Activated CD8-positive, alpha-beta memory T cell treated with anti-CD3 and anti-CD28 coated beads, Interleukin-2, amount 10 ng/mL, durations not matched to agents 7 days and 5 days (primary cell): Measurements from ENCODE around the gene FAM107A. TPM values are rescaled to one million over a fixed set of nuclear protein-coding genes. Genes with fewer than 3 reads are reported as not detected.

Experiments used
- ATAC-seq: fragments of 150-1000 bp; cut with Tn5 transposase; one replicate; pipeline ENCODE4 v1.10.0; 2021; ENCODE audit warnings: moderate library complexity
- CTCF ChIA-PET: fragments of 350-600 bp; sonication (Branson Sonifier 250); formaldehyde crosslinking; loops from one replicate; lab custom pipeline; 2021; ENCODE audit warnings: antibody characterized with exemption; lab: Charles Lee
- DNase-seq: peaks from one replicate; pipeline ENCODE4 v3.0.0-alpha.2; 2020
- H3K27ac Mint-ChIP-seq: one replicate; pipeline ENCODE4 v1.8.0; 2021; ENCODE audit warnings: mild to moderate bottlenecking, mixed read lengths
- H3K27me3 Mint-ChIP-seq: one replicate; pipeline ENCODE4 v1.8.0; 2021; ENCODE audit warnings: mixed read lengths
- H3K36me3 Mint-ChIP-seq: one replicate; pipeline ENCODE4 v1.8.0; 2021; ENCODE audit warnings: mild to moderate bottlenecking, mixed read lengths
- H3K4me1 Mint-ChIP-seq: one replicate; pipeline ENCODE4 v1.8.0; 2021; ENCODE audit warnings: mixed read lengths
- H3K4me3 Mint-ChIP-seq: one replicate; pipeline ENCODE4 v1.8.0; 2021; ENCODE audit warnings: mild to moderate bottlenecking, moderate library complexity, mixed read lengths
- H3K9me3 Mint-ChIP-seq: one replicate; pipeline ENCODE4 v1.8.0; 2022; ENCODE audit warnings: low read depth, mixed read lengths
- total RNA-seq, 2 experiments: library from RNA; stranded (reverse); gene quantifications; one replicate each; pipeline ENCODE4 v1.2.3, GENCODE V29; 2021

FAM107A gene
- total RNA-seq, 2 experiments from 2014 or later = not detected

DNA sequence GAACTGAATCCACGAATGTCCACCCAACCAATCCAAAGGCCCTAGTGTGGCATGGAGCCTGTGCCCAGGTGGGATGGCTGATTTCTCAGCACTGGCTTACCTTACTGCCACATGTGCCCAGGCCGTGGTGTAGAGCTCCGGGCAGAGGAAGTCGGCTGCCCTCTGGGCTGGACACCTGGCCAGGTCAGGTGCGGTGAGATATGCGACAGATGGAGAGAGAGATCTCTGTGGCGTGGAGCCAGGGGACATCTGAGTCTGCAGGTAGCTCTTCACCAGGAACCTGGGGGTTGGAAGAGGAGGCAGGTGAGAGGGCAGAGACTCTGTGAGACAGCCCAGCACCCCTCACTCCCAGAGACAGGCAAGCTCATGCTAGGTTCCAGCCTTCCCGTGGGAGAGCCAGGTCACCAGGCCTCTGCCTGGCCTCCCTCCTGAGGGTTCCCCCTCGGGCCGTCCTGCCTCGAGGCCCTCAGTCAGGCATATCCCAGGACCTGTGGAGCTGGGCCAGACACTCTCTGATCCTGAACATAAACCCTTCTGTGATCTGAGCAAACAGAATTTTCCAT lies 52.8 kb downstream of the FAM107A start:
- no peak overlapping the region for H3K4me3 Mint-ChIP-seq
- H3K9me3 Mint-ChIP-seq = no peaks in the 10 kb centered on the region
- no peaks in the 10 kb centered on the region for H3K36me3 Mint-ChIP-seq
- H3K27me3 Mint-ChIP-seq = no peaks in the 10 kb centered on the region
- no peak overlapping the region for H3K27ac Mint-ChIP-seq
- ATAC-seq = no peak
- DNase-seq = no peak
- CTCF ChIA-PET = interaction anchor here (0.8 to 1.4 kb wide), 3 partner anchors 9 to 218 kb away, joined by 3 to 4 read pairs (median 3); partner anchors contain the start of gene HTD2
- H3K4me1 Mint-ChIP-seq = peaks cover 2% of the 10 kb centered on the region

DNA sequence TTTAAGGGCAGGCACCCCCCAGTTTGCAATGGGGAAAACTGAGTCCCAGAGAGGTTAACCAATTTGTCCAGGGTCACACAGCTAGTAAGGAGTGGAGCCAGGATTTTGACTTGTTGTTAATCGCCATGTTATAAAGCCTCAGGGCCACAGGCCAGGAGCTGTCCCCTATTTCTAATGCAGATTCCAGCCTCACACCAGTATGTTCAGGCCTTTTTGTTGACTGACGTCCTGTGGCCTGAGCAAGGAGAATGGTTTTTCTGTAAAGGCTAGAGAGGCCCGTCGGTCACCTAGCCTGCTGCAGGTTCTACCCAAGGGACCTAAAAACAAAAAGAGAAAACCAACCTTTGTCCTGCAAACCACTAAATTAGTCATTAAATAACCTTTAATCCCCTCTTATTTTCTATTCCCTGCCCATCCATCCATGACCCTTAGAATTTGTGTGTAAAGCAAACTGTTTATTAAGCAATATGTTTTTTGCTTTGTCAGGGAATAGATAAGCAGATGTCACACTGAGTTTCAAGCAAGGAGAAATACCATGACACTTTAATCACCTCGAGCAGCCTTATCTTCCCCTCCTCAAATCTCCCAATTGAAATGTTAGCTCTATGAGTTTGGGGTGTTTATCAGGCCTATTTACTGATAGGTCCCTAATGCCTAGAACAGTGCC lies 54.3 kb downstream of the FAM107A start:
- Mint-ChIP-seq H3K27ac (no peak overlapping the region), H3K36me3 (no peaks in the 10 kb centered on the region), H3K4me3 (no peak overlapping the region), H3K9me3 (no peaks in the 10 kb centered on the region), H3K4me1 (peaks cover 2% of the 10 kb centered on the region), H3K27me3 (no peaks in the 10 kb centered on the region)
- CTCF ChIA-PET = no interaction called here
- DNase-seq (no peak), ATAC-seq (no peak)

- no peak overlapping the region for H3K4me3 Mint-ChIP-seq
- no peak for ATAC-seq
- DNase-seq = no peak
- H3K36me3 Mint-ChIP-seq = no peaks in the 10 kb centered on the region
- no peak overlapping the region for H3K27ac Mint-ChIP-seq
- no peaks in the 10 kb centered on the region for H3K9me3 Mint-ChIP-seq
- no peaks in the 10 kb centered on the region for H3K27me3 Mint-ChIP-seq
- peaks cover 2% of the 10 kb centered on the region for H3K4me1 Mint-ChIP-seq
- CTCF ChIA-PET = no interaction called here
Measured at GRCh38 chr3:58521917-58522631, 55.1 kb downstream of the FAM107A start.

GRCh38 chr3:58521336-58521670 lies 55.9 kb downstream of the FAM107A start:
- no peak for DNase-seq
- Mint-ChIP-seq H3K4me3 (no peak overlapping the region), H3K27ac (no peak overlapping the region), H3K4me1 (peaks cover 2% of the 10 kb centered on the region), H3K27me3 (no peaks in the 10 kb centered on the region), H3K36me3 (no peaks in the 10 kb centered on the region), H3K9me3 (no peaks in the 10 kb centered on the region)
- CTCF ChIA-PET = no interaction called here
- ATAC-seq = no peak

GRCh38 chr3:58520403-58521335 lies 56.5 kb downstream of the FAM107A start:
- no peaks in the 10 kb centered on the region for H3K36me3 Mint-ChIP-seq
- no peak overlapping the region for H3K27ac Mint-ChIP-seq
- no peaks in the 10 kb centered on the region for H3K27me3 Mint-ChIP-seq
- peaks cover 2% of the 10 kb centered on the region for H3K4me1 Mint-ChIP-seq
- H3K9me3 Mint-ChIP-seq = no peaks in the 10 kb centered on the region
- ATAC-seq (no peak), DNase-seq (no peak)
- no peak overlapping the region for H3K4me3 Mint-ChIP-seq
- CTCF ChIA-PET = no interaction called here

- Mint-ChIP-seq H3K9me3 (no peaks in the 10 kb centered on the region), H3K27me3 (no peaks in the 10 kb centered on the region), H3K4me3 (no peak overlapping the region), H3K4me1 (peaks cover 2% of the 10 kb centered on the region), H3K27ac (no peak overlapping the region), H3K36me3 (no peaks in the 10 kb centered on the region)
- ATAC-seq = no peak
- CTCF ChIA-PET = no interaction called here
- DNase-seq = no peak
Measured at GRCh38 chr3:58519668-58520402, 57.4 kb downstream of the FAM107A start.

DNA sequence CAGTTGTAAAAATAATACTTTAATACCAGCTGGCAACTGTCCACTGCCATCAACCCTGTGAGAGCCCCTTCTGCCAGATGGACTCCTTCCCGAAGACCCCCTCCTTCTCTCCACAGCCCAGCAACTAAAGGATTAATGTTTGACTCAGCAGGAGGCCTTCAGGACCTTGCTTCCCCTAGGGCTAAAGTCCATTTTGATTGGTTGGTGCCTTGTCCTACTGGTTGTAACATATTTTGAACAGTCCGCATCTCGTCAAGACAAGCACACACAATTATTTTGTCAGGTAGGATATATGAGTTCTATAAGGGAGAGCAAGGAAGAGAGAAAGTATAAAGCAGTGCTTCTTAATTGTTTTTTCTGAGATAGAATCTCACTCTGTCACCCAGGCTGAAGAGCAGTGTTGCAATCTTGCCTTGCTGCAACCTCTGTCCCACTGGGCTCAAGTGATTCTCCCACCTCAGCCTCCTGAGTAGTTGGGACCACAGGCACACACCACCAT lies 58.9 kb downstream of the FAM107A start:
- no peak overlapping the region for H3K4me3 Mint-ChIP-seq
- ATAC-seq (no peak), DNase-seq (no peak)
- H3K27me3 Mint-ChIP-seq = no peaks in the 10 kb centered on the region
- CTCF ChIA-PET = interaction anchor here (0.8 kb wide), 1 partner anchor 12 kb away, joined by 3 read pairs; no protein-coding TSS in a partner anchor
- no peaks in the 10 kb centered on the region for H3K9me3 Mint-ChIP-seq
- no peaks in the 10 kb centered on the region for H3K36me3 Mint-ChIP-seq
- H3K4me1 Mint-ChIP-seq = peaks cover 2% of the 10 kb centered on the region
- H3K27ac Mint-ChIP-seq = no peak overlapping the region

DNA sequence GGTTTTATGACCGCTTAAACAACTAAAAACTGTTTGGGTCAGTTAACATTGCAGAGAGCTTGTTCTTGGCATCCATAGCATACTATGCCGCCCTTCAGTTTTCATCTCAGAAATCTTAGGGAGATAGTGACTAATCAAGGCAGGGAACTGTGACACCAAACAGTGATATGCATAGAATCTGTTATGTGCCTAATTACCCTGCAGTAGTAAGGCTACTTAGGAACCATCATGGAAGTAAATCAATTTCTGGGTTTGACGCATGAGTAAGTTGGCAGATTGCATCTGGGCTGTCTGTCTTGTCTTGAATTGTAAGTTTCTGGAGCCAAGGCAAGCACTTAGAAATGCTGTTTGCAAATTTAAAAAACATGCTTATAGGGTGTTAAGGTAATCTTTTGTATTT lies 62.8 kb downstream of the FAM107A start:
- no peak overlapping the region for H3K4me3 Mint-ChIP-seq
- no peak for ATAC-seq

More for the DNA sequence above, 62.8 kb downstream of the FAM107A start:
- Mint-ChIP-seq H3K4me1 (no peaks in the 10 kb centered on the region), H3K9me3 (no peaks in the 10 kb centered on the region), H3K27ac (no peak overlapping the region), H3K36me3 (no peaks in the 10 kb centered on the region), H3K27me3 (no peaks in the 10 kb centered on the region)
- no peak for DNase-seq
- CTCF ChIA-PET = no interaction called here

Other genes with a start within 250 kb of the FAM107A start
- gene PXK, start 244.5 kb downstream of the FAM107A start, total RNA-seq = 10 to 100 TPM; 61.7 to 64.7 TPM
- gene PDHB, start 143.6 kb downstream of the FAM107A start, total RNA-seq = 10 to 100 TPM; 43.4 to 60.6 TPM
- gene KCTD6, start 85.3 kb downstream of the FAM107A start, total RNA-seq = 1 to 10 TPM; 6.4 to 7.0 TPM
- gene ACOX2, start 40.2 kb downstream of the FAM107A start, total RNA-seq = not detected
- gene FAM3D, start 89.4 kb upstream of the FAM107A start, total RNA-seq = not detected